GM12878 (cell line): ENCODE results near the gene SGCD.

ENCODE experiments used
- CBX5 ChIP-seq: sonication (generic); IDR thresholded peaks from 2 replicates; pipeline ENCODE4 v1.6.1; 2016; ENCODE audit warnings: low read depth, moderate library complexity, mild to moderate bottlenecking, inconsistent platforms
- JUND ChIP-seq: IDR thresholded peaks from 2 replicates; pipeline ENCODE4 v1.6.1; 2012; ENCODE audit warnings: low read depth, mild to moderate bottlenecking, low read length, improper control_type of control experiment, moderate library complexity
- POLR2A ChIP-seq: IDR thresholded peaks from 2 replicates; pipeline ENCODE4 v1.6.1; 2011; ENCODE audit warnings: low read depth, mild to moderate bottlenecking, low read length
- ZNF274 ChIP-seq: IDR thresholded peaks from one replicate; pipeline ENCODE4 v1.8.0; 2011; ENCODE audit not compliant: insufficient read length, insufficient read depth
- TF ChIP-seq, protein P1 (sequence below), 3 experiments: IDR thresholded peaks in 2 of 3; conservative IDR thresholded peaks in 1 of 3; 2 replicates each; pipeline ENCODE4 v1.5.1; 2011; ENCODE audit warnings: low read depth in 3 of 3, low read length in 3 of 3, mild to moderate bottlenecking in 3 of 3, control low read depth in 2 of 3, moderate library complexity in 2 of 3, inconsistent platforms in 1 of 3, mixed read lengths in 1 of 3; ENCODE audit not compliant: control insufficient read depth in 2 of 3, insufficient read depth in 1 of 3; ENCODE audit errors: extremely low read depth in 1 of 3
- TF ChIP-seq, protein P2 (sequence below): fragments of 450-650 bp; IDR thresholded peaks from 2 replicates; pipeline ENCODE4 v1.6.1; 2017; ENCODE audit warnings: mild to moderate bottlenecking

DNA sequence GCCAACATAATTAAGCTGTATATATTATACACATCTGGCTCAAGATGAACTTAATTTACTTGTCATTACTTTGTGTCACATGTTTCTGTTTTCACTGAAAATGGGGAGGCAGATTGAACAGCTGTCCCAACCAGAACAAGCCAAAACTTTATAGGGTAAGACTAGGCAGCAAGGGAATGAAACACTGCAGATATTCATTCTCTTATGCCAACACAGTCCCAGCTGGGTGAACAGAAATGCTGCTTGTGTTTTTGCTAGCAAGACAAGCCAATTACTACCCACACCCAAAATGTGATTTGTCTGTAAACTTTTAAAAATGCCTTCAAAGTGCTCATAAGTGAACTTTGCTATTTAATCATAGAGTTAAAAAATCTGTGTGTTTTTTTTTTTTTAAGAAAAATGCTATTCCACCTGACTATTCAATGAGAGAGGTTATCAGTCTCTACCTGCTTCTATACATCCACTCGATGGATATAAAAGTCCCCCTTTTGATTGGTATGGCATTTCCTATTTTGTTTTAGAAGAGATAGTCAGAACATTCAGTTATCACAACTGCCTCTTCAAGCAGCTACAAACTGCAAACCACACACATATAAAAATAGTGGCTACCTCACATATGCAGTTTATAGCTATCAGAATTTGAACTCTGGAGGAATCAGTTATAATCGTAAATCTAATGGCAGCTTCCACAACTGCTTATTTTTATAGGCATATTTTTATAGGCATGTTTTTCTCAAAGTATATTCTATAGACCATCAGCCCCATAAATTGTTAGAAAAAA lies 431.2 kb downstream of the SGCD start:
- TF ChIP-seq CBX5 (no peak), JUND (no peak), POLR2A (no peak), ZNF274 (no peak)
- TF ChIP-seq, protein P1, sequence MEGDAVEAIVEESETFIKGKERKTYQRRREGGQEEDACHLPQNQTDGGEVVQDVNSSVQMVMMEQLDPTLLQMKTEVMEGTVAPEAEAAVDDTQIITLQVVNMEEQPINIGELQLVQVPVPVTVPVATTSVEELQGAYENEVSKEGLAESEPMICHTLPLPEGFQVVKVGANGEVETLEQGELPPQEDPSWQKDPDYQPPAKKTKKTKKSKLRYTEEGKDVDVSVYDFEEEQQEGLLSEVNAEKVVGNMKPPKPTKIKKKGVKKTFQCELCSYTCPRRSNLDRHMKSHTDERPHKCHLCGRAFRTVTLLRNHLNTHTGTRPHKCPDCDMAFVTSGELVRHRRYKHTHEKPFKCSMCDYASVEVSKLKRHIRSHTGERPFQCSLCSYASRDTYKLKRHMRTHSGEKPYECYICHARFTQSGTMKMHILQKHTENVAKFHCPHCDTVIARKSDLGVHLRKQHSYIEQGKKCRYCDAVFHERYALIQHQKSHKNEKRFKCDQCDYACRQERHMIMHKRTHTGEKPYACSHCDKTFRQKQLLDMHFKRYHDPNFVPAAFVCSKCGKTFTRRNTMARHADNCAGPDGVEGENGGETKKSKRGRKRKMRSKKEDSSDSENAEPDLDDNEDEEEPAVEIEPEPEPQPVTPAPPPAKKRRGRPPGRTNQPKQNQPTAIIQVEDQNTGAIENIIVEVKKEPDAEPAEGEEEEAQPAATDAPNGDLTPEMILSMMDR (IDR thresholded peaks at IDR 0.05 in 2 of 3, conservative IDR thresholded peaks at IDR 0.05 in 1 of 3; ENCODE audit: control insufficient read depth in 2 of 3, extremely low read depth in 1 of 3, insufficient read depth in 1 of 3, low read depth in 3 of 3, low read length in 3 of 3) = no peak
- TF ChIP-seq, protein P2, sequence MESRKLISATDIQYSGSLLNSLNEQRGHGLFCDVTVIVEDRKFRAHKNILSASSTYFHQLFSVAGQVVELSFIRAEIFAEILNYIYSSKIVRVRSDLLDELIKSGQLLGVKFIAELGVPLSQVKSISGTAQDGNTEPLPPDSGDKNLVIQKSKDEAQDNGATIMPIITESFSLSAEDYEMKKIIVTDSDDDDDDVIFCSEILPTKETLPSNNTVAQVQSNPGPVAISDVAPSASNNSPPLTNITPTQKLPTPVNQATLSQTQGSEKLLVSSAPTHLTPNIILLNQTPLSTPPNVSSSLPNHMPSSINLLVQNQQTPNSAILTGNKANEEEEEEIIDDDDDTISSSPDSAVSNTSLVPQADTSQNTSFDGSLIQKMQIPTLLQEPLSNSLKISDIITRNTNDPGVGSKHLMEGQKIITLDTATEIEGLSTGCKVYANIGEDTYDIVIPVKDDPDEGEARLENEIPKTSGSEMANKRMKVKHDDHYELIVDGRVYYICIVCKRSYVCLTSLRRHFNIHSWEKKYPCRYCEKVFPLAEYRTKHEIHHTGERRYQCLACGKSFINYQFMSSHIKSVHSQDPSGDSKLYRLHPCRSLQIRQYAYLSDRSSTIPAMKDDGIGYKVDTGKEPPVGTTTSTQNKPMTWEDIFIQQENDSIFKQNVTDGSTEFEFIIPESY = no peak
